Fibroblast of skin of back (primary cell): ENCODE measurements around the gene CDH4.

ENCODE experiments used
- DNase-seq: peaks from one replicate; pipeline ENCODE4 v3.0.0-alpha.2; 2013

Gene CDH4

DNA sequence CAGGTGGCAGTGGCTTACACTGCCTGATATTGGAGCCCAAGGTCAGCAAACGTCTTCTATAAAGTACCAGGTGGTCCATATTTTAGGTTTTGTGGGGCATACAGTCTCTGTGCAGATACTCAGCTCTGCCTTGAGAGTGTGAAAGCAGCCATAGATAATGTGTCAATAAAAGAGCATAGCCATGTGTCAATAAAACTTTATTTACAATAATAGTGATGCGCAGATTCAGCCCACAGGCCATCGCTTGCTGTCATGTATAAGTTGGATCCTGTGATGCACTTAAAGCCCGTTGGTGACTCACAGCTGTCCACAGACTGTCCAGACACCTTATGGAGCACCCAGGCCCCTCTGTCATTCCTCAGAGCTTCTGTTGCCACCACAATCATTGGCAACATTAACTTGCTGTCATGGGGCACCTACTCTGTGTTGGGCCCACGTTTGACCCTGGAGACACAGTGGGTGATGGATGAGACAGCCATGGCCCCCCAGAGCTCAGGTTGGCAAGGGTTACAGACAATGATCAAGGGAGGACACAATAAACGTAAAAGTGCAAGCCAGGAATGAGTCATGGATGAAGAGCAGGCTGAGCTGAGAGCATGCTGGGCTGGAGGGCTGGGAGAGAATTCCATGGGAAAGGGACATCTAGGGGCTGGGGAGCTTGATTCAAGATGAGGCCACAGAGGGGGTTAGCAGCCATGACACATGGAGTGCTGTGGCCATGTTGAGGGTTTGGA, 640.0 kb downstream of the CDH4 start:
- DNase-seq: no peak

- DNase-seq: no peak
Observed at GRCh38 chr20:61895016-61895415, 643.0 kb downstream of the CDH4 start.

- DNase-seq: no peak
Observed at GRCh38 chr20:61895686-61896057, 643.6 kb downstream of the CDH4 start.

- peak; percentile 42 for DNase-seq
Observed at GRCh38 chr20:61896058-61896961, 644.2 kb downstream of the CDH4 start.

DNA sequence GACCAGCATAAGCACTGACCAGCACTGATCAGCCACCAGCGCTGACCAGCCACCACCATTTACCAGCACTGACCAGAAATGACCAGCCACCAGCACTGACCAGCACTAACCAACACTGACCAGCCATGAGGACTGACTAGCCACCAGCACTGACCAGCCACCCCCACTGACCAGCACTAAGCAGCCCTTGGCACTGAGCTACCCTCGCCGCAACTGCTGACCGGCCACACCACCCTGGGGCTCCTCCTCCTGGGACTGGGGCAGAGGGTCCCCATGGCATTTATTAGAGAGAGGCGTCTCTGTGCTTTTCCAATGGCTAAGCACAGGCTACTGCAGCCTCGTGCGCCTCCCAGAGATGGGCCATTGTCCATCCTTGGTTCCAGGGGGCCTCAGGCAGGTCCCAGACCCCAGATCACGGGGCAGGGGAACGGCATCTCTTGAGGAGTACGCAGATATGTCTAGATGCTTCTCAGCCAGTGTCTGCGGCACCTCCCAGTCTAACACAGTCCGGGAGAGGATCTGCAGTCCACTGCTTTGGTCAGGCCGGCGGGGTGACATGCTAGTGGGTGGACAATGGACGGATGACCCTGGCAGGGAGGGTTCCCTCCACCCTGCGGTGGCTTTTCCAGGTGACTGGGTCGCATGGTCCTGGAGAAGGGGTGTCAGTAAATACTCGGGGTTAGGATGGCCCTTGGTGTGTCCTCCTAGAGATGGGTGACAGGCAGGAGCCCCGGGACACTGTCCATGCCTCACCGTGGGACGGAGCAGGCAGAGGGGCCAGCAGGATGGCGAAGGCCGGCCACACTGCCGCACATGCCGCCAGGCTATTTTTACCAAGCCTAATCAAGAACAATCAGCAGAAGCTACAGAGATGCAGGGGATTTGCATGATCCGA, 645.6 kb downstream of the CDH4 start:
- DNase-seq: no peak

DNA sequence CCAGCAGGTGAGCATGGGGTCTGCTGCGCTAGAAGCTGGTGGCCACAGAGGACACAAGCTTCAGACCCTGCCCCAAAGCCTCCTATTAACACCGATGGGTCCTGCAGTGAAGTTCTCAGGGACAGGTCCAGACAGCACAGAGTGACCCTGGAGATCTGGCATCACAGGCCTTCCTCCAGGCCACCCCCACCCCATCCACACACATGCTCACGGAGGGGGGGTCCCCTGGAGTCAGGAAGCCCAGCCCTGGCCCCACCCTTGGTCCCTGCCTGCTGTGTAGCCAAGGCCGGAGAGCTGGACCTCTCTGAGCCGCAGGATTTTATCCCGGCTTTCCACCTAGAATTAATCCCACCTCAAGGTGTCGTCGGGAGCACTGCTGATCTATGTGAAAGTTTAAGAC, 646.3 kb downstream of the CDH4 start:
- DNase-seq: no peak

DNA sequence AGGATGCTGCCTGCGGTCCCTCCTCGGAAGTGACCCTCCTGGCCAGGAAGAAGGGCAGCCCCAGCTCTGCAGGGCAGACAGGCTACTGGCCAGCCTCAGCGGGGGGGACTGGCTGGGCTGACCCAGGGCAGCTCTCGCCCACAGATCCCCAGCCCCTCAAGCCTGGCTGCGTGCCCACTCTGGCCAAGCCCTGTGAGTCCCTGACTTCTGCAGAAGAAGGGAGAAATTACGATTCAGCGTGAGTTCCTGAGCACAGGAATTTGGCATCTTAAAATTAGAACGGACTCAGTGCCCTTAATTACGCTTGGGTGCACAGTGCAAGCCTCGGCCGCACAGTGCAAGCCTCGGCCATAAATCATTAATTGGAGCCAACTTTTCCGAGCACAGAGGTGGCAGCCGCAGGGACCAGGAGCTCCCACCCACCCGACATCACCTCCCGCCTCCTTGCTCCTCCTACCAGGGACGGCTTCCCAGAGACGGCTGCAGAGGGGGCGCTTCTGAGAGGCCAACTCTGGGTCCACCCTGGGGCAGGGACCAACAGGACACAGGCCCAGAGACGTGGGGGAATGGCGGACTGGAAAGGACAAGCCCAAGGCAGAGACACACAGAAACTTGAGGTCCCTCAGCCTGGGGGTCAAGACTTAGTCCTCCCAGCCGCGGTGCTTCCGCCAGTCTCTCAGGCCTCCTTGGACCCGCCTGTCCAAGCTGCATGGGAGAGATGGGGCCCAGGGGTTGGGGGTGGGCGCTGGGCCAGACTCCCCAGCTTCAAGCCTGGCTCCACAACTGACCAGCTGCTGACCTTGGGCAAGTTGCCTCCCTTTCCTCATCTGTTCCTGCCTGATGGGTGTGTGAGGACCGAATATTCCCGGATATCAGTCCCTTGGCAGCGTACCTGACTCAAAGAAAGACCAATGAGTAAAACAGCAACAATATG, 648.2 kb downstream of the CDH4 start:
- no peak for DNase-seq

DNA sequence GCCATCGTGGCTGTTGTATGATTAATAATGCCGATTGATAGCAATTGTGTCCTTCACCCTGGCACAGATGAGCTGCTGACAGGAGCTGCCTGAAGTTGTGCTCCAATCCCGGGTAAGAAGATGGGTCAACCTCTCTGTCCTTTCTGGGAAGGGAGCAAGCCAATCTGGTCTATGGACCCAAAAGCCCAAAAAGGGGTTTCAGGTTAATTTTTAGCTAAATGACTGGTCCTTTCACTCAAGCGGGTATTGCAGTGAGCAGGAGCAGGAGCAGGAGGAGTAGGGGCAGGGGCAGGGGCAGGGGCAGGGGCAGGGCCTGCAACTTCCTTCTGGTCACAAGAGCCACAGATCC, 648.9 kb downstream of the CDH4 start:
- no peak for DNase-seq

DNA sequence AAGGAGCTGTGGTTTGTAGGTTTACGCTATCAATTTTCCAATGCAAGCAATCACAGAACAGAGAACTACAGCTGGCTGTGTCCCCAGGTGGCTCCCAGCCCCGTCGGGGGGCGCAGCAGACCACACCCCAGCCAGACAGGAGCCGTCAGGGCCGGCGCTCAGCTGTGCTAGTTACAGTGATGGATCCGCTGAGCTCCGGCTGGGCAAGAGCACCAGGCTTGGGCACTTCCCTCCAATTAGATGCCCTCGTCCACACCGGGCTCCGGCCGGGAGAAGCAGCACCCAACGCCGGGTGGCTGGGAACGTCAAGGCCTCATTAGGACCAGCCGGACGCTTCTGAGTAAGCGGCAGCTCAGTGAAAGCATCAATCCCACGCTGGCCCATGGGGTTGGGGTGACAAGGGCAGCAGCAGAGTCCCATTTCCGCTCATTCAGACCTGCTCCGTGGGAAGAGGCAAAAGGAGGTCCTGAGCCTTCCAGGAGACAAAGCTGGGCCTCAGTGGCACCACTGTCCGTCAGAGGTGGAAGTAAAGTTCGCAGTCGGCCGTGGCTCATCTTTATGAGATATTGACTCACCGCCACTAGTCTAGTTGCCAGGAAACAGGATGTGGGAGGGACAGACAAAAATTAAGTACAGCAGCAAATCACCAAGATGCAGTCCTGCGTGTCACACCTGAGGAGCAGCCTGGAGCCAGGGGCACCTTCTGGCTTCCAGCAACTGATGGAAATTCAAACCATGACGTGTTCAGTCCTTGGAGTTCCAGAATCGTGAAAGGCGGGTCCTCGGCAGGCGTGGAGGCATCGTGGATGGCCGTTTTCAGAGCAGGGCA, 649.5 kb downstream of the CDH4 start:
- no peak for DNase-seq

DNA sequence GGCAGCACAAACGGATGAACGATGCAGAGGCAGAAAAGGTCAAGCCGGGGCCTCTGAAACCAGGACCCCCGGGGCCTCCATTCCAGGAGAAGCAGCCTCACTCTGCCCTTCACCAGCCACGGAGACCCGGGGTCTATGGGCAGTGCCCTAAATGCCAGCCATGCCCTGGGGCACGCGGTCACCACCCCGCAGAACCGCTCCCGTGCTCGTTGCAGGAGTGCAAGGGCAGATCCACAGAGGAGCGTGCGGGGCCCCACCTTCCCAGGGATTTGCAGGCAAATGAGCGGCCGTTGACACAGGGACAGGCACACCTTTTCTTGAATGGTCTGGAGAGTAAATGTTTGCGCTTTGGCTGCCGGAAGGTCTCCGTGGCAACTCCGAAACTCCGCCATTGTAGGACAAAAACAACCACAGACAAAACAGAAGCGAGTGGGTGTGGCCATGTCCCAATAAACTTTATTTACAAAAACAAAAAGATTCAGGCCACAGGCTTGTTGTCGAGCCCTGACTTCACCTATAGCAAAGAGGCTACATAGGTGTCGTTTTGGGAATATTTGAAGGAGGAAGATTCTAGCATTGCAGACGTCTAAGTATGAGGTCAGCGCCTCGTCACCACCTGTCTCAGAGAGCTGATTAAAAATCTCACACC, 650.3 kb downstream of the CDH4 start:
- no peak for DNase-seq

- DNase-seq: no peak
Observed at GRCh38 chr20:61903575-61904340, 651.7 kb downstream of the CDH4 start.

DNA sequence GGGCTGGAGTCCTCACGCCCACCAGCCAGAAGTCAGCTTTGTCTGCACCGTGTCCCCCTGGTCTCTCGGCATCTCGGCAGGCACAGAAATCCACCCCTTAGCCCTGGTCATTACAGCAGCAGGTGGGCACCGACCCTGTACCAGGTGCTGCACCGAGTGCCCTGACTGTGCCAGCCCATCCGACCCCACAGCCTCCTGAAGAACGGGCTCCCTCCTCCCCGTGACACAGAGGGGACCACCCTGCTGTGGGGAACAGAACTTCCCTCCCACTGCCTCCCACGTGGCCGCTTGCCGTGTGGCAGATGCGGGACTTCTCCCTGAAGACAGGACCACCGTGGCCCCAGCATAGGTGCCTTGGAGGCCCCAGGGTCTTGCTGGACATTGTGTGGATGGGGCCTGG, 652.4 kb downstream of the CDH4 start:
- no peak for DNase-seq

DNA sequence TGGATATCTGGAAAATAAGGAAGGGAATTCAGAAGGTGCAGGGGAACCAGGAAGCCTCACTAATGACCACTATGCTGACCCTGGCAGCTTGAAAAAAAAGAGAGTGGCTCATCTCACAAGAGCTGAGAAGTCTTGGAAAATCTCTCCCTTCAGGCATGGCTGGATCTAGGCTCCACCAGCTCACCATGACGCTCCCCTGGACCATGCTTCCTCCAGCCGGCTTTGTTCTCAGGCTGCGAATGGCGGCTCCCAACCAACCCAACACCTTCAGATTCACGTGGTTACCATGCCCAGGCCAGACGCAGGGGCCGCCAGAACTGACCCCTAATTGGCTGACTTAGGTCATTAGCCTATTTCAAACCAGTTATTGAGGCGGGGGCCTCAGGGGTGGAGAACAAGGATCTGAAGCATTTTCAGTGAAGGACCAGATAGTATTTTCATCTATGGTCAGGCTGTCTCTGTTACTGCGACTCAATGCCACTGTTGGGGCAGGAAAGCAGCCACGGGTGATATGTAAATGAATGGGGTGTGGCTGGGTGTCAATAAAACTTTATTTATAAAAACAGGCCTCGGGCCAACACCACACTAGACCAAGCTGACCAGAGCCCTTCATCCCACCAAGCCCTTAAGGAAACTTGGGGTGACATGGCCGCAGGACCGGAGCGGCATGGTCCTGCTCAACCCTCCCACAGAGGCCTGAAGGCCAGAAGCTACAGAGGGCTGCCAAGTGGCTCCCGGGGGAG, 653.9 kb downstream of the CDH4 start:
- no peak for DNase-seq

- no peak for DNase-seq
Observed at GRCh38 chr20:61907081-61907891, 655.2 kb downstream of the CDH4 start.

- no peak for DNase-seq
Observed at GRCh38 chr20:61908057-61909026, 656.3 kb downstream of the CDH4 start.

GRCh38 chr20:61909028-61909427, 657.0 kb downstream of the CDH4 start:
- DNase-seq: no peak

GRCh38 chr20:61909821-61910220, 657.8 kb downstream of the CDH4 start:
- no peak for DNase-seq
